Body of pancreas (tissue), 4 donors: ENCODE results near the gene PDZD8. TPM values are rescaled to one million over a fixed set of nuclear protein-coding genes. Genes with fewer than 3 reads are reported as not detected.

Source experiments
- ATAC-seq: fragments of 150-250 bp; one replicate; pipeline ENCODE4 v1.9.1; 2016
- DNase-seq, 4 donors: peaks; one replicate each; pipeline ENCODE4 v3.0.0-alpha.2; 2019
- H3K27ac ChIP-seq, 4 donors: fragments of 200-600 bp; sonication (generic); 1 replicate in 3 of 4; 2 replicates in 1 of 4; pipeline versions ENCODE4 v1.5.1 to v1.6.1; 2016 to 2019; ENCODE audit warnings: mild to moderate bottlenecking in 1 of 4, mixed read lengths in 1 of 4, moderate library complexity in 1 of 4
- H3K27me3 ChIP-seq, 2 donors: fragments of 200-600 bp; sonication (generic); one replicate each; pipeline ENCODE4 v1.6.0; 2016; ENCODE audit warnings: mild to moderate bottlenecking in 1 of 2
- H3K36me3 ChIP-seq, 2 donors: fragments of 200-600 bp; sonication (generic); replicated peaks in 1 of 2; 2 replicates each; pipeline ENCODE4 v1.5.1; 2016; ENCODE audit warnings: low read depth in 2 of 2; ENCODE audit not compliant: insufficient read depth in 1 of 2
- H3K4me1 ChIP-seq: fragments of 200-600 bp; sonication (generic); one replicate; pipeline ENCODE4 v1.6.0; 2016
- H3K4me3 ChIP-seq, 2 donors: fragments of 200-600 bp; sonication (generic); 1 replicate in 1 of 2; 2 replicates in 1 of 2; pipeline ENCODE4 v1.5.1; 2016 to 2019
- H3K9me3 ChIP-seq, 3 donors: fragments of 200-600 bp; sonication (generic); 1 replicate in 2 of 3; 2 replicates in 1 of 3; pipeline ENCODE4 v1.5.1; 2016
- POLR2A ChIP-seq, 3 donors: fragments of 450-650 bp; IDR thresholded peaks; one replicate each; pipeline ENCODE4 v1.6.1; 2016; ENCODE audit warnings: antibody characterized with exemption in 3 of 3, mild to moderate bottlenecking in 2 of 3
- WGBS, 2 donors: methylation state at CpG; one replicate each; pipeline ENCODE4 v1.1.5; 2017; 5-methylcytosine and 5-hydroxymethylcytosine counted together
- intact Hi-C: fragments of 100-400 bp; cut with DNase I; formaldehyde crosslinking; loops from one replicate; pipeline ENCODE4 v1.15.1; 2023
- total RNA-seq, 2 donors: library from RNA; depleted of rRNA; stranded (reverse); fragments of >200 nt; gene quantifications; one replicate each; pipeline ENCODE4 v1.1.0, GENCODE V29; 2016
- TF ChIP-seq, protein P1 (sequence below), 7 experiments: fragments of 450-650 bp in 4 of 7; fragments of 200-600 bp in 3 of 7; sonication (generic) in 3 of 7; IDR thresholded peaks; one replicate each; pipeline ENCODE4 v1.5.1; 2016 to 2019; ENCODE audit warnings: antibody characterized with exemption in 7 of 7

The PDZD8 gene
- total RNA-seq, 2 donors from 2014 or later = 34.3 to 36.8 TPM

DNA sequence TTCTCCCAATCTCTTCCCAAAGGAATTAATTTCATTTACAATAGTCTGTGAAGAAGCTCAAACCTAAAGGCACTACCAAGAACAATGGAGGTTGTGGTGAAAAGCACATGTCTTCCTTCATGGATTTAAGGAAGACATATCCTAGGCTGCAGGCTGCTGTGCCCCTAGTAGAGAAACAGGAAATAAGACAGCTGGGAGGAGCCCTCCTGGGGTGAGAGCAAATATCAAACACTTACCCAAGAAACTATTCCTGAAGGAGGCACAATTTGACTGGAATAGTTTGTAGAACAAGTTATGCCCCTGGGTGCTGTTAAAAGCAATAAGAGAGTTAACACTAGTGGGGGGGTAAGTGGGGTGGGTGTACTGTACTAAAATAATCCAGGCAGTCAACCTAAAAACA is 30.1 kb downstream of the PDZD8 start:
- no peak overlapping the region for H3K4me3 ChIP-seq
- no peak overlapping the region for H3K27ac ChIP-seq
- DNase-seq (no peak), ATAC-seq (no peak)
- H3K27me3 ChIP-seq = no peaks in the 10 kb centered on the region
- H3K9me3 ChIP-seq = no peaks in the 10 kb centered on the region
- TF ChIP-seq, protein P1, sequence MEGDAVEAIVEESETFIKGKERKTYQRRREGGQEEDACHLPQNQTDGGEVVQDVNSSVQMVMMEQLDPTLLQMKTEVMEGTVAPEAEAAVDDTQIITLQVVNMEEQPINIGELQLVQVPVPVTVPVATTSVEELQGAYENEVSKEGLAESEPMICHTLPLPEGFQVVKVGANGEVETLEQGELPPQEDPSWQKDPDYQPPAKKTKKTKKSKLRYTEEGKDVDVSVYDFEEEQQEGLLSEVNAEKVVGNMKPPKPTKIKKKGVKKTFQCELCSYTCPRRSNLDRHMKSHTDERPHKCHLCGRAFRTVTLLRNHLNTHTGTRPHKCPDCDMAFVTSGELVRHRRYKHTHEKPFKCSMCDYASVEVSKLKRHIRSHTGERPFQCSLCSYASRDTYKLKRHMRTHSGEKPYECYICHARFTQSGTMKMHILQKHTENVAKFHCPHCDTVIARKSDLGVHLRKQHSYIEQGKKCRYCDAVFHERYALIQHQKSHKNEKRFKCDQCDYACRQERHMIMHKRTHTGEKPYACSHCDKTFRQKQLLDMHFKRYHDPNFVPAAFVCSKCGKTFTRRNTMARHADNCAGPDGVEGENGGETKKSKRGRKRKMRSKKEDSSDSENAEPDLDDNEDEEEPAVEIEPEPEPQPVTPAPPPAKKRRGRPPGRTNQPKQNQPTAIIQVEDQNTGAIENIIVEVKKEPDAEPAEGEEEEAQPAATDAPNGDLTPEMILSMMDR (IDR thresholded peaks at IDR 0.05) = no peak
- TF ChIP-seq POLR2A (IDR thresholded peaks at IDR 0.05) = no peak
- H3K4me1 ChIP-seq = peaks cover 41% of the 10 kb centered on the region
- no peaks in the 10 kb centered on the region for H3K36me3 ChIP-seq
- intact Hi-C loops = no loop called here

DNA sequence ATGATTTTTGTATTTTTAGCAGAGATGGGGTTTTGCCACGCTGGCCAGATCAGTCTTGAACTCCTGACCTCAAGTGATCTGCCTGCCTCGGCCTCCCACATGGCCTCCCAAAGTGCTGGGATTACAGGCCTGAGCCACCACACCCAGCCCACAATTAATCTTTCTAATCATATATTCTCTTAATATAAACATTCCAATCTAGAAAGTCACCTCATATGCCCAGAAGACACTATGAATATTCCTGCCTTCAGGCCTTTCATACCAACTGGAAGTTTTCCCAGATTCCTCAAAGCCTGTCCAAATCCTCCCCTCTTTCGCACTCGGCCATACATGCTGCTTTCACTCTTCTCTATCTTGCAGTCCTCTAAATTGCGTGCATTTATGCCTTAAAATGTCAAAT is 32.6 kb downstream of the PDZD8 start:
- TF ChIP-seq, protein P1 (IDR thresholded peaks at IDR 0.05) = no peak
- TF ChIP-seq POLR2A (IDR thresholded peaks at IDR 0.05) = no peak
- DNase-seq = no peak
- H3K4me1 ChIP-seq = peaks cover 43% of the 10 kb centered on the region
- H3K36me3 ChIP-seq = no peaks in the 10 kb centered on the region
- H3K27me3 ChIP-seq = no peaks in the 10 kb centered on the region
- H3K4me3 ChIP-seq = no peak overlapping the region
- H3K27ac ChIP-seq = no peak overlapping the region
- 80% methylated on average over 5 of the region's 5 CpGs for WGBS, 2 donors
- H3K9me3 ChIP-seq = no peaks in the 10 kb centered on the region
- ATAC-seq = no peak
- intact Hi-C loops = no loop called here

DNA sequence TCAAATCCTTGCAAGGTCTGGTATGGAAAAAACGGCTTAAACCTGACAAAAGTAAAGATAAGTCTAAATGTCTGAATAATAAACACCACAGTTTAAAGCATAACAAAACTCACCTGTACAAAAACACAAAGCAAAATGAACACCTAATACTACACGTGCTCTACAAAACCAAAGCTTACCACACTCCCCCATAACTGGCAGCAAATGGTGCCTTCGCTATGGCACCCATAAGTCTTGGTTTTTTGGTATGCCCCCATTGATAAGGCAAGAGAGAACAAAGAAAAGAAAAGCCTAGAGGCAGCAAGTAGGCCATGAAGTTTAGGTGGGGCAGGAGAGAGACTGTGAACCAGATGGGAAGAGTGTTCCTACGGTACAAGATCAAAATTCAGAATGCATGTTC is 34.2 kb downstream of the PDZD8 start:
- TF ChIP-seq, protein P1 (IDR thresholded peaks at IDR 0.05) = no peak
- TF ChIP-seq POLR2A (IDR thresholded peaks at IDR 0.05) = no peak
- H3K36me3 ChIP-seq = no peaks in the 10 kb centered on the region
- H3K27me3 ChIP-seq = no peaks in the 10 kb centered on the region
- no peak for ATAC-seq
- H3K4me1 ChIP-seq = peaks cover 28% of the 10 kb centered on the region
- no peak for DNase-seq
- no peak overlapping the region for H3K4me3 ChIP-seq
- H3K27ac ChIP-seq = no peak overlapping the region
- intact Hi-C loops = no loop called here
- 87 to 89% methylated on average over 4 of the region's 4 CpGs for WGBS, 2 donors
- H3K9me3 ChIP-seq = no peaks in the 10 kb centered on the region

- Histone ChIP-seq H3K27ac (no peak overlapping the region), H3K4me1 (peaks cover 18% of the 10 kb centered on the region), H3K27me3 (no peaks in the 10 kb centered on the region), H3K9me3 (no peaks in the 10 kb centered on the region), H3K4me3 (no peak overlapping the region), H3K36me3 (no peaks in the 10 kb centered on the region)
- TF ChIP-seq, protein P1 (IDR thresholded peaks at IDR 0.05) = no peak
- no peak for TF ChIP-seq POLR2A (IDR thresholded peaks at IDR 0.05)
- no peak for ATAC-seq
- 76 to 84% methylated on average over 5 of the region's 5 CpGs for WGBS, 2 donors
- no peak for DNase-seq
- intact Hi-C loops = no loop called here
These were observed 35.3 kb downstream of the PDZD8 start for GRCh38 chr10:117339979-117340378.

- H3K27ac ChIP-seq = no peak overlapping the region
- H3K4me3 ChIP-seq = no peak overlapping the region
- H3K27me3 ChIP-seq = no peaks in the 10 kb centered on the region
- 100% methylated on average over 1 of the region's 1 CpG for WGBS, 2 donors
- H3K36me3 ChIP-seq = no peaks in the 10 kb centered on the region
- no peaks in the 10 kb centered on the region for H3K9me3 ChIP-seq
- ATAC-seq (no peak), DNase-seq (no peak)
- TF ChIP-seq, protein P1 (IDR thresholded peaks at IDR 0.05) = no peak
- TF ChIP-seq POLR2A (IDR thresholded peaks at IDR 0.05) = no peak
- intact Hi-C loops = no loop called here
- H3K4me1 ChIP-seq = peaks cover 15% of the 10 kb centered on the region
These were observed 35.7 kb downstream of the PDZD8 start for GRCh38 chr10:117339578-117339977.
